ENCODE measurements around the gene DENND6B. TPM values are rescaled to one million over a fixed set of nuclear protein-coding genes. Genes with fewer than 3 reads are reported as not detected.

DENND6B gene
- total RNA-seq, 1 experiment from 2014 or later = 11.0 TPM

DNA sequence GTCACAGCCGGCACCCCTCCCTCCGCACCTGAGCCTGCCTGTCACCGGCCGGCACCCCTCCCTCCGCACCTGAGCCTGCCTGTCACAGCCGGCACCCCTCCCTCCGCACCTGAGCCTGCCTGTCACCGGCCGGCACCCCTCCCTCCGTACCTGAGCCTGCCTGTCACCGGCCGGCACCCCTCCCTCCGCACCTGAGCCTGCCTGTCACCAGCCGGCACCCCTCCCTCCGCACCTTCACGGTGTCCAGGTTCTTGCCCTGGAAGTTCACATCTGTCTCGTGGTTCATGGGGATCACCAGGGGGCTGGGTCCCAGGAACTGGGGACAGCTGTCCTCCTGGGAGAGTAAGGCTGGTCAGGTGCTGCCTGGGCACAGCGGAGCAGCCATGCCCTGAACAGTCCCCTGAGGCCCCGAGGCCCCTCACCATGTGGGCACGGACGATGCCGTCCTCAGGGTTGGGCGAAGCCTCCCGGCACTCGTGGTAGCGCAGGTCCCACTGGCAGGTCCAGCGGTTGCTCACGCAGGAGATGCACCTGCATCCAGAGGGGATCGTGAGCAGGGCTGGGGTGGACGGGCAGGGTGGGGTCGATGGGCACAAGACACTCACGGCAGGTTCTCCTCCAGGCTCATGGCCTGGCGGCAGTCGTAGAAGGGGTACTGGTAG is 41.1 kb downstream of the DENND6B start:
- ATAC-seq = no peak
- Histone ChIP-seq H3K9me3 (ENCODE audit: control insufficient read depth in 1 of 2, insufficient read depth in 1 of 2, low read depth in 1 of 2, low read length in 2 of 2) (no peaks in the 10 kb centered on the region), H4K20me1 (ENCODE audit: insufficient read depth) (no peaks in the 10 kb centered on the region), H3K4me2 (ENCODE audit: low read length) (no peak overlapping the region), H3K4me1 (ENCODE audit: control insufficient read depth in 1 of 2, insufficient read depth in 2 of 2, low read length in 2 of 2) (peaks cover 20 to 28% of the 10 kb centered on the region in 2 experiments), H3K9ac (ENCODE audit: low read length) (no peak overlapping the region), H3K27ac (ENCODE audit: low read depth, low read length) (no peak overlapping the region; the same call in 1 of the 2 replicates), H3K9me2 (ENCODE audit: insufficient read depth) (no peaks in the 10 kb centered on the region), H3K79me2 (ENCODE audit: insufficient read depth, low read length) (peaks cover 54% of the 10 kb centered on the region), H3K36me3 (ENCODE audit: control insufficient read depth in 1 of 2, insufficient read depth in 2 of 2, low read length in 2 of 2) (peaks cover 29 to 61% of the 10 kb centered on the region in 2 experiments), H3K4me3 (replicated peaks in 1 of 2; ENCODE audit: low read depth in 1 of 2, low read length in 2 of 2) (no peak overlapping the region), H3K27me3 (ENCODE audit: insufficient read depth, low read length) (no peaks in the 10 kb centered on the region), H2AFZ (ENCODE audit: low read depth, low read length, poor library complexity, severe bottlenecking) (no peak overlapping the region)
- ChIA-PET POLR2A (no interaction called here), CTCF (no interaction called here), RAD21 (ENCODE audit: low non-redundant PET in 1 of 2, low total read pairs in 2 of 2, uncharacterized antibody in 2 of 2, unreplicated experiment in 2 of 2) (no interaction called here)
- no peak for DNase-seq (ENCODE audit: low read depth, low spot score)
- no TSS peak for BruUV-seq (replicated peaks)
- intact Hi-C loops (cut with micrococcal nuclease) = no loop called here
- TF ChIP-seq TCF7L2 (IDR thresholded peaks at IDR 0.05; ENCODE audit: borderline replicate concordance, extremely low read depth, insufficient read depth, insufficient read length) (no peak), ZNF274 (IDR thresholded peaks at IDR 0.05; ENCODE audit: low read depth, low read length) (no peak), SRF (IDR thresholded peaks at IDR 0.05; ENCODE audit: low read depth) (no peak), REST (IDR thresholded peaks at IDR 0.05; ENCODE audit: low read depth) (no peak), ZBTB33 (IDR thresholded peaks at IDR 0.05; ENCODE audit: extremely low read depth, insufficient replicate concordance, low read length) (no peak), SP1 (IDR thresholded peaks at IDR 0.05; ENCODE audit: low read depth) (no peak), FOSL1 (IDR thresholded peaks at IDR 0.05; ENCODE audit: low read depth) (no peak), SIN3A (IDR thresholded peaks at IDR 0.05; ENCODE audit: low read depth) (no peak), RAD21 (IDR thresholded peaks at IDR 0.05; ENCODE audit: low read depth) (no peak), ZFX (IDR thresholded peaks at IDR 0.05) (no peak), EZH2phosphoT487 (IDR thresholded peaks at IDR 0.05; ENCODE audit: borderline replicate concordance) (no peak), EZH2 (IDR thresholded peaks at IDR 0.05) (no peak), POLR2A (IDR thresholded peaks at IDR 0.05; ENCODE audit: borderline replicate concordance, extremely low read depth, insufficient read depth, insufficient read length) (no peak), JUND (IDR thresholded peaks at IDR 0.05) (no peak), YY1 (IDR thresholded peaks at IDR 0.05; ENCODE audit: extremely low read depth, insufficient replicate concordance, low read depth, low read length) (no peak), ELF1 (IDR thresholded peaks at IDR 0.05; ENCODE audit: borderline replicate concordance, low read depth) (no peak), CTCF (IDR thresholded peaks at IDR 0.05 in 2 of 3, conservative IDR thresholded peaks at IDR 0.05 in 1 of 3; ENCODE audit: borderline replicate concordance in 1 of 3, insufficient read depth in 1 of 3, low read depth in 2 of 3, low read length in 2 of 3) (no peak), MAX (IDR thresholded peaks at IDR 0.05) (no peak), EGR1 (IDR thresholded peaks at IDR 0.05; ENCODE audit: low read depth) (no peak)
- TF ChIP-seq, protein P1, sequence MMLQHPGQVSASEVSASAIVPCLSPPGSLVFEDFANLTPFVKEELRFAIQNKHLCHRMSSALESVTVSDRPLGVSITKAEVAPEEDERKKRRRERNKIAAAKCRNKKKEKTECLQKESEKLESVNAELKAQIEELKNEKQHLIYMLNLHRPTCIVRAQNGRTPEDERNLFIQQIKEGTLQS (IDR thresholded peaks at IDR 0.05) = no peak
